Testis (tissue), 2 donors: ENCODE results near the gene EXOC6.

Source experiments
- CTCF ChIP-seq, 3 experiments: fragments of 450-650 bp in 2 of 3; fragments of 200-600 bp in 1 of 3; sonication (generic) in 1 of 3; IDR thresholded peaks; one replicate each; pipeline ENCODE4 v1.5.1; 2016 to 2019; ENCODE audit warnings: antibody characterized with exemption in 3 of 3, mild to moderate bottlenecking in 2 of 3, moderate library complexity in 1 of 3
- POLR2A ChIP-seq: fragments of 450-650 bp; IDR thresholded peaks from one replicate; pipeline ENCODE4 v1.6.1; 2017; ENCODE audit warnings: antibody characterized with exemption, mild to moderate bottlenecking, moderate library complexity

GRCh38 chr10:92897916-92898315 is 49.6 kb downstream of the EXOC6 start:
- TF ChIP-seq CTCF (IDR thresholded peaks at IDR 0.05) (no peak), POLR2A (no peak)
